Testis (tissue), 3 donors: ENCODE data around the gene MAN1A1. TPM values are rescaled to one million over a fixed set of nuclear protein-coding genes. Genes with fewer than 3 reads are reported as not detected.

Experiments
- DNase-seq: peaks from one replicate; pipeline ENCODE4 v3.0.0-alpha.2; 2019
- H3K27ac ChIP-seq, 2 donors: fragments of 200-600 bp; sonication (generic); one replicate each; pipeline ENCODE4 v1.5.1; 2019
- H3K27me3 ChIP-seq: fragments of 200-600 bp; sonication (generic); one replicate; pipeline ENCODE4 v1.5.1; 2019
- H3K36me3 ChIP-seq: fragments of 200-600 bp; sonication (generic); one replicate; pipeline ENCODE4 v1.5.1; 2017; ENCODE audit warnings: low read depth; ENCODE audit errors: missing control alignments
- H3K4me1 ChIP-seq: fragments of 200-600 bp; sonication (generic); one replicate; pipeline ENCODE4 v1.5.1; 2019
- H3K4me3 ChIP-seq, 2 donors: fragments of 200-600 bp; sonication (generic); one replicate each; pipeline ENCODE4 v1.5.1; 2017 to 2019
- H3K9me3 ChIP-seq: fragments of 200-600 bp; sonication (generic); one replicate; pipeline ENCODE4 v1.5.1; 2017
- POLR2A ChIP-seq: fragments of 450-650 bp; IDR thresholded peaks from one replicate; pipeline ENCODE4 v1.6.1; 2017; ENCODE audit warnings: antibody characterized with exemption, mild to moderate bottlenecking, moderate library complexity
- WGBS, 2 donors: methylation state at CpG; one replicate each; pipeline ENCODE4 v1.1.5; 2018; 5-methylcytosine and 5-hydroxymethylcytosine counted together
- intact Hi-C: fragments of 100-400 bp; cut with DNase I; formaldehyde crosslinking; loops from one replicate; pipeline ENCODE4 v1.15.1; 2023; ENCODE audit warnings: low total_unique reads
- polyA plus RNA-seq: library from polyadenylated mRNA; stranded (reverse); fragments of 350-450 nt; fragmentation: Illumina TruSeq; extraction: RNeasy Lipid Tissue Mini Kit (QIAGEN cat#74804); gene quantifications from one replicate; pipeline ENCODE4 v1.2.3, GENCODE V29; 2014; ENCODE audit warnings: low read depth, low replicate concordance; ENCODE audit not compliant: insufficient read depth
- total RNA-seq, 2 donors: library from RNA; depleted of rRNA; stranded (reverse); fragments of >200 nt; gene quantifications; one replicate each; pipeline ENCODE4 v1.2.3, GENCODE V29; 2016
- TF ChIP-seq, protein P1 (sequence below), 3 experiments: fragments of 450-650 bp in 2 of 3; fragments of 200-600 bp in 1 of 3; sonication (generic) in 1 of 3; IDR thresholded peaks; one replicate each; pipeline ENCODE4 v1.5.1; 2016 to 2019; ENCODE audit warnings: antibody characterized with exemption in 3 of 3, mild to moderate bottlenecking in 2 of 3, moderate library complexity in 1 of 3

Gene MAN1A1
- total and polyA plus RNA-seq, 3 donors from 2014 or later = 12.8 to 21.1 (median 15.0) TPM

DNA sequence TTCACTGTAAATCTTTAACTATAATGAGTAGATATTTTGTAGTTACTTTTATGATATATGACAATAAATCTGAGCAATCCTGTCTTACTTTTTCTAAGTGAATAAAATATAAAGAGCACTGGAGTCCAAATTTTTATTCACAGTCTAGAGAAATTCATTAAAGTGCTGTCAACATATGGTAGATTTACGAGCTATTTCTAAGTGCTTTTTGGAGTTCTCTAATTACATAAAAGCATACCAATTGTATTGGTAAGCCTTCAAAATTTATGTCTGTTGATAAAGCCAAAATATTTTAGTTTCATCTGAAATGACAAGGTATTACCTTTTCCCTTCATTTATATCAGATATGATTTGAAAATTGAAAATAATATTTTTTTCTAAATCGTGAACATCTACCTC is 75.4 kb downstream of the MAN1A1 start:
- Histone ChIP-seq H3K9me3 (no peaks in the 10 kb centered on the region), H3K4me3 (no peak overlapping the region), H3K4me1 (no peaks in the 10 kb centered on the region), H3K27ac (no peak overlapping the region), H3K27me3 (no peaks in the 10 kb centered on the region), H3K36me3 (no peaks in the 10 kb centered on the region)
- WGBS, 2 donors = 88 to 92% methylated on average over 2 of the region's 2 CpGs
- TF ChIP-seq, protein P1, sequence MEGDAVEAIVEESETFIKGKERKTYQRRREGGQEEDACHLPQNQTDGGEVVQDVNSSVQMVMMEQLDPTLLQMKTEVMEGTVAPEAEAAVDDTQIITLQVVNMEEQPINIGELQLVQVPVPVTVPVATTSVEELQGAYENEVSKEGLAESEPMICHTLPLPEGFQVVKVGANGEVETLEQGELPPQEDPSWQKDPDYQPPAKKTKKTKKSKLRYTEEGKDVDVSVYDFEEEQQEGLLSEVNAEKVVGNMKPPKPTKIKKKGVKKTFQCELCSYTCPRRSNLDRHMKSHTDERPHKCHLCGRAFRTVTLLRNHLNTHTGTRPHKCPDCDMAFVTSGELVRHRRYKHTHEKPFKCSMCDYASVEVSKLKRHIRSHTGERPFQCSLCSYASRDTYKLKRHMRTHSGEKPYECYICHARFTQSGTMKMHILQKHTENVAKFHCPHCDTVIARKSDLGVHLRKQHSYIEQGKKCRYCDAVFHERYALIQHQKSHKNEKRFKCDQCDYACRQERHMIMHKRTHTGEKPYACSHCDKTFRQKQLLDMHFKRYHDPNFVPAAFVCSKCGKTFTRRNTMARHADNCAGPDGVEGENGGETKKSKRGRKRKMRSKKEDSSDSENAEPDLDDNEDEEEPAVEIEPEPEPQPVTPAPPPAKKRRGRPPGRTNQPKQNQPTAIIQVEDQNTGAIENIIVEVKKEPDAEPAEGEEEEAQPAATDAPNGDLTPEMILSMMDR (IDR thresholded peaks at IDR 0.05) = no peak
- no peak for TF ChIP-seq POLR2A
- intact Hi-C loops = no loop called here
- no peak for DNase-seq

DNA sequence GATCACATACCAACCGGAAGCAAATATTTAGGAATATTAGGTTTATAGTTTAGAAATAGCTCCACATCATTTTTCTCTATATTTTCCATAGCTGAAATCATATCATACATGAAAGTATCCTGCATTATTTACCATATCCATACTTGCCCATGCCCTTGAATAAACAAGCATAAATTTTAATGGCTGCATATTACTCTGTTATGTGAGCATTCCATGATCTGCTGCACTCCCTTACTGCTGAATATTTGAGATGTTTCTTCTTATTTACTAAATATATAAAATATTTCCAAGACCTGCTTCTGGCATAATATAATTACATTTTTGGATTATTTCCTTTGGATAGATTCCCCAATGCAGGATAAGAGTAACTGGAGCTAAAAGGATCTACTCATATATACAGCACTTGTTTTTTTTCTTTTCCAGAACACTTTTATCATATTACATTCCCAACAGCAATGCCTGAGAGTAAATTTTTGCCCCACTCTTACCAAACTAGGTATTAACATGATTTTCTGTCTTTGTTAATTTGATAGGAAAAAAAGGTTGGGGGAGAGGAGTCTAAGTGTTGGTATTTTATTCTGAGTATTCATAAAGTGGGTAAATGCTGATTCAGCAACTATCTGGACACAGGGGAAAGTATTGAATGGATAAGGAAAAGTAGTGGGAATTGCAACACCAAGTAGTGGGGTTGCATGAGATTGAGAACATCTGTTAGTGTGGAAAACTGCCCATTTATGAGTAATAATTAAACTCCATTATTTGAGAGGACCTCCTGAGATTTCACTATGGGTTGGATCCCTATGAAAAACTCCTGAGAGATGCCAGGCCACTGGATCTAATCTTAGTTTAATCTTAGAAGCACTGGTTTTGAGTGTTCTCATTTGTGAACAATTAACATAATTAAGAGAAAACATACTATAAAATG is 76.0 kb downstream of the MAN1A1 start:
- H3K4me3 ChIP-seq = no peak overlapping the region
- H3K4me1 ChIP-seq = no peaks in the 10 kb centered on the region
- no peak for DNase-seq
- H3K9me3 ChIP-seq = no peaks in the 10 kb centered on the region
- H3K27me3 ChIP-seq = no peaks in the 10 kb centered on the region
- no peaks in the 10 kb centered on the region for H3K36me3 ChIP-seq
- no peak overlapping the region for H3K27ac ChIP-seq
- intact Hi-C loops = no loop called here
- WGBS, 2 donors = 94 to 95% methylated on average over 1 of the region's 1 CpG
- no peak for TF ChIP-seq POLR2A
- TF ChIP-seq, protein P1 (IDR thresholded peaks at IDR 0.05) = no peak

DNA sequence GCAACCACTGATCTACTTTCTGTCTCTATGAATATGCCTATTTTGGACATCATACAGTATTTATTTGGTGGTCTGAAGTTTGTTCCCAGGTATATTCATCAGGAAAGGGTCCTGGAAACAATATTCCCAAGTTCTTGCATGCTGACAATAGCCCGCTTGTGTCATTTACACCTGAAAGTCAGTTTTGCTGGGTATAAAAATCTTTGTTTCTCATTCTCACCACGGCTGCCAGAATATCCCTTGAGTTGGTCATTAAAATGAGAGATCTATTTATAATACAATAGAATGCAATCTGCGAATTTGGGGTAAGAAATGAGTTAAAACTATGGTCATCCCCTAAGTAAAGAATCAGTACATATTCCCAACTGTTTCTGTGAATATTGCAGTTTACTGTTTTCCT is 79.0 kb downstream of the MAN1A1 start:
- Histone ChIP-seq H3K9me3 (no peaks in the 10 kb centered on the region), H3K4me3 (no peak overlapping the region), H3K36me3 (no peaks in the 10 kb centered on the region), H3K27me3 (no peaks in the 10 kb centered on the region), H3K4me1 (no peaks in the 10 kb centered on the region), H3K27ac (no peak overlapping the region)
- intact Hi-C loops = no loop called here
- TF ChIP-seq, protein P1 (IDR thresholded peaks at IDR 0.05) = no peak
- no peak for TF ChIP-seq POLR2A
- 94 to 97% methylated on average over 3 of the region's 3 CpGs for WGBS, 2 donors
- no peak for DNase-seq

DNA sequence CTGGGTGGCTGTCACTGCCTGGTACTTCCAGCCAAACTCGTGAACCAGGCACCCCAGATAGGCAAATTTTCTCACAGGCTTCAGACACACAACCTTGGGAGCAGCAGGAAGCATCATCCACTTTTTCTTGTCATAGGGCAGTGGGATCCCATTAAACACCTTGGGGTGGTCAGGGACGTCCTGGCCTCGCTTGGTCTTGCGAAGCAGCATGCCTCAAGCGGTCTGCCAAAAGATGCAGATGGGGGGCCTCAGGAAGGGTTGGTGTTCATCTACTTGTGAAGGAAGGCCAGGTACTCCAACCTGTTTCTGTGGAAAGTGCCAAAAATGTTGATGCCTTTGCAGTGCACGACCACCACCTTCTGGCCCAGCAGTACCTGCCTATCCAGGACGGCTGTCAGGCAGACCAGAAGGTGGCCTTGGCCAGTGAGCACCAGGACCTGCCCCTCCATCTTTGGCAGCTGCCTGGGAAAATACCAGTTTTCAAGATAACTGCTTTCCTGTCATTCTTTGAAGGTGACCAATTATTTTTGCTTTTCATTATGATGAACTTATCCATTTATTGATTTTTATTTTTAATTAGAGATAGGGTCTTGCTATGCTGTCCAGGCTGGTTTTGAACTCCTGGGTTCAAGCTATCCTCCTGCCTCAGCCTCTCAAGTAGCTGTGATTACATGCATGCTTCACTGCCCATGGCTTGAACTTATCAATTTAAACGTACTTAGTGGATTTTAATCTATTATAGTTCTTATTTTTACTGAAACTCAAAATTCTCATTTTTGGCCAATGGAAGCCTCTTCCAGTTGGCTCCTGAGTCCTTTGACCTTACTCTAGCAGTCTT is 80.1 kb downstream of the MAN1A1 start:
- Histone ChIP-seq H3K9me3 (no peaks in the 10 kb centered on the region), H3K27me3 (no peaks in the 10 kb centered on the region), H3K4me1 (no peaks in the 10 kb centered on the region), H3K27ac (no peak overlapping the region), H3K4me3 (no peak overlapping the region), H3K36me3 (no peaks in the 10 kb centered on the region)
- no peak for DNase-seq
- WGBS, 2 donors = 89 to 93% methylated on average over 6 to 8 of the region's 8 CpGs
- intact Hi-C loops = no loop called here
- TF ChIP-seq, protein P1 (IDR thresholded peaks at IDR 0.05) = no peak
- TF ChIP-seq POLR2A = no peak
